Lower lobe of right lung (tissue), 2 donors: Measurements from ENCODE around the gene EYA2. TPM values are rescaled to one million over a fixed set of nuclear protein-coding genes. Genes with fewer than 3 reads are reported as not detected.

Source experiments
- ATAC-seq, 2 donors: fragments of 200-7000 bp; cut with Tn5 transposase; one replicate each; pipeline ENCODE4 v1.9.1; 2020 to 2022; ENCODE audit warnings: mild to moderate bottlenecking in 2 of 2, moderate library complexity in 2 of 2
- DNase-seq: peaks from one replicate; pipeline ENCODE4 v3.0.0-alpha.2; 2020
- H3K27ac ChIP-seq: fragments of 200-600 bp; one replicate; pipeline ENCODE4 v1.8.0; 2022
- H3K27me3 ChIP-seq: fragments of 200-600 bp; one replicate; pipeline ENCODE4 v1.8.0; 2022; ENCODE audit warnings: low read depth
- H3K36me3 ChIP-seq: fragments of 200-600 bp; one replicate; pipeline ENCODE4 v1.8.0; 2022; ENCODE audit warnings: mild to moderate bottlenecking
- H3K4me1 ChIP-seq: fragments of 200-600 bp; one replicate; pipeline ENCODE4 v1.8.0; 2022
- H3K4me3 ChIP-seq: fragments of 200-600 bp; one replicate; pipeline ENCODE4 v1.8.0; 2022; ENCODE audit warnings: mild to moderate bottlenecking
- H3K9me3 ChIP-seq: fragments of 200-600 bp; one replicate; pipeline ENCODE4 v1.8.0; 2022
- CTCF ChIP-seq: fragments of 200-600 bp; IDR thresholded peaks from one replicate; pipeline ENCODE4 v1.8.0; 2022; ENCODE audit warnings: antibody characterized with exemption, mild to moderate bottlenecking
- intact Hi-C: fragments of 100-400 bp; cut with DNase I; formaldehyde crosslinking; loops from one replicate; pipeline ENCODE4 v1.11.0; 2022
- total RNA-seq: library from RNA; stranded (reverse); fragmentation: NEBNext Ultra II Directional; extraction: Animal tissue kit (Norgen Biotek cat#: 25700); gene quantifications from one replicate; pipeline ENCODE4 v1.2.1, GENCODE V29; 2021
- donor health status: DM: no; HTN: yes; CAD: no; lungs with severe emphysema.

Gene EYA2
- total RNA-seq, 1 donor from 2014 or later: 3.5 TPM

DNA sequence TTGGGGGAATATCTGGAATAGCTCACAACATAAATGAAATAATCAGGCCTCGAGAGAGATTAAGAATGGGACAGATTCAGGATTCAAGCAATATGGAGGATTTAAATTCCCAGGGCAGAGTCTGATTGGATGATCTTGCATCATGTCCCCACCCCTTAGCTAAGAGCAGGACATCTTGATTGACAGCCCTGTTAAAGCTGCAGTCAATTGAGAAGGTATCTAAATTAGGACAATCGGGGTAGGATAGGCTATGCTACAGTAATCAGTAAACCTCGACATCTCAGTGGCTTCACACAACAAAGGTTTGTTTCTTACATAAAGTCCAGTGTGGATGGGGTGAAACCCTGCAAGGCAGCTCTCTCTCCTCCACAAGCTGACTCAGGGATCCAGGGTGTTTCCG, 109.5 kb downstream of the EYA2 start:
- no peak overlapping the region for H3K4me3 ChIP-seq
- no peaks in the 10 kb centered on the region for H3K27me3 ChIP-seq
- DNase-seq (no peak), ATAC-seq (no peak)
- H3K9me3 ChIP-seq: no peaks in the 10 kb centered on the region
- no peaks in the 10 kb centered on the region for H3K4me1 ChIP-seq
- H3K27ac ChIP-seq: no peak overlapping the region
- H3K36me3 ChIP-seq: no peaks in the 10 kb centered on the region
- no peak for TF ChIP-seq CTCF
- intact Hi-C loops: no loop called here

DNA sequence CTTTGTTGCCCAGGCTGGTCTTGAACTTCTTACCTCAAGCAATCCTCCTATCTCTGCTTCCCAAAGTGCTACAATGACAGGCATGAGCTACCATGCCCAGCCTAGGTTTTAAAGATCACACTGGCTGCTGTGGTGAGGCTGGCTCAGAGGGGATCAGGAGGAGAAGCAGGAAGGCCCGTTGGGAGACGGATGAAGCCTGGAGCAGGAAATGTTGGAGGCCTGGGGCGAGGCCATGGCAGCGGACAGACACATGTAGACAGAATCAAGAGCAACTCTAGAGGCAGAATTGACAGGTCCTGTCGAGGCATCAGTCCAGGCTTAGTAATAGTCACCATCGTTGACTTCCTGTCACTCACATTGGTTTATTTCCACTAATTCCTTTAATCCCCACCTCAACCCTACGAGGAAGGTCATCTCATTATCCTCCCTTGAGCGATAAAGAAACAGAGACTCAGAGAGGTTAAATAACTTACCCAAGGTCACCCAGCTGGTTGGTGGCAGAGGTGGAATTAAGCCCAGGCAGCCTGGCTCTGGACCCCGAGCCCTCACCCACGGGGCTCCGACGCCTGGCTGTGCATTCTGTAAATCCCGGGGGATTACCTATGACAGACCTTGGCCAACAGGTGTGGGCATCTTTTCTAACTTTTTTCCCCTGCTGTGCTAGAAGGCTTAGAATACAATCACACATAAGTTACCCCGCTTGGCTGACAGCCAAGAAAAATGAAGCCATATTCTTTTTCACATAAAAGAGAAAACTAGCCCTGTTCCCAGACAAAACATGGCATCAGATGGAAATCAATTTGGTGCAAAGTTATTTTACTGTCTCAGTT, 113.4 kb downstream of the EYA2 start:
- Histone ChIP-seq H3K27me3 (no peaks in the 10 kb centered on the region), H3K9me3 (no peaks in the 10 kb centered on the region), H3K27ac (no peak overlapping the region), H3K4me3 (no peak overlapping the region), H3K36me3 (no peaks in the 10 kb centered on the region), H3K4me1 (no peaks in the 10 kb centered on the region)
- no peak for TF ChIP-seq CTCF
- no peak for ATAC-seq
- intact Hi-C loops: no loop called here
- no peak for DNase-seq

- TF ChIP-seq CTCF: no peak
- DNase-seq: no peak
- Histone ChIP-seq H3K9me3 (no peaks in the 10 kb centered on the region), H3K27me3 (no peaks in the 10 kb centered on the region), H3K4me3 (no peak overlapping the region), H3K36me3 (no peaks in the 10 kb centered on the region), H3K4me1 (no peaks in the 10 kb centered on the region), H3K27ac (no peak overlapping the region)
- intact Hi-C loops: no loop called here
- no peak for ATAC-seq
Observed at GRCh38 chr20:47008842-47009518, 114.3 kb downstream of the EYA2 start.

DNA sequence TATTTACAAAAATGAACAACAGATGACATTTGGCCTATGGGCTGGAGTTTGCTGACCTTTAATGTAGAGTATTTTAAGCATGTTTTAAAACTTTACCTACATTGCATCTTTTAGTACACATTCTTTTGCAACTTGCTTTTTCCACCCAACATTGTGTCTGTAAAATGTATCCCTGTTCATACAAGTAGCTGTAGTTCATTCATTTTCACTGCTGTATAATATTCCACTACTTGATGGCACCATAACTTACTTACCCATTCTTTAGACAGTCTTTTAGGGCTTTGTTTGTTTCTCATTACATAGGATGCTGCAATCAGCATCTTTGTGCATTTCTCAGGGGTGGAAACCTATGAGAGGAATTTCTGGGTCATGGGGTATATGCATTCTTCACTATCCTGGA, 115.1 kb downstream of the EYA2 start:
- Histone ChIP-seq H3K4me3 (no peak overlapping the region), H3K27ac (no peak overlapping the region), H3K9me3 (no peaks in the 10 kb centered on the region), H3K4me1 (no peaks in the 10 kb centered on the region), H3K36me3 (no peaks in the 10 kb centered on the region), H3K27me3 (no peaks in the 10 kb centered on the region)
- DNase-seq: no peak
- ATAC-seq: no peak
- TF ChIP-seq CTCF: no peak
- intact Hi-C loops: no loop called here

- intact Hi-C loops: no loop called here
- Histone ChIP-seq H3K4me1 (no peaks in the 10 kb centered on the region), H3K4me3 (no peak overlapping the region), H3K9me3 (no peaks in the 10 kb centered on the region), H3K27me3 (no peaks in the 10 kb centered on the region), H3K36me3 (no peaks in the 10 kb centered on the region), H3K27ac (no peak overlapping the region)
- TF ChIP-seq CTCF: no peak
- DNase-seq (no peak), ATAC-seq (no peak)
Observed at GRCh38 chr20:47011984-47012383, 117.3 kb downstream of the EYA2 start.
